Chondrocyte (in vitro differentiated cells): ENCODE results near the gene SYT15. TPM values are rescaled to one million over a fixed set of nuclear protein-coding genes. Genes with fewer than 3 reads are reported as not detected.
"Not testable (repeated sequence)": the region's sequence is repeated elsewhere in the genome, so short reads cannot be mapped to it uniquely, and the experiment has no call there.

Experiments used
- DNase-seq: peaks from one replicate; pipeline ENCODE4 v3.0.0; 2021; ENCODE audit warnings: mixed read lengths, low spot score
- H3K27ac Mint-ChIP-seq: one replicate; pipeline ENCODE4 v1.8.0; 2021; ENCODE audit warnings: mild to moderate bottlenecking, moderate library complexity, mixed read lengths; ENCODE audit not compliant: unreplicated experiment
- H3K27me3 Mint-ChIP-seq: 2 replicates; pipeline ENCODE4 v1.8.0; 2021; ENCODE audit warnings: low read depth, mixed read lengths
- H3K36me3 Mint-ChIP-seq: 2 replicates; pipeline ENCODE4 v1.8.0; 2021; ENCODE audit warnings: low read depth, mixed read lengths
- H3K4me1 Mint-ChIP-seq: 2 replicates; pipeline ENCODE4 v1.8.0; 2021; ENCODE audit warnings: low read depth, mild to moderate bottlenecking, mixed read lengths
- H3K4me3 Mint-ChIP-seq: one replicate; pipeline ENCODE4 v1.8.0; 2021; ENCODE audit warnings: mild to moderate bottlenecking, moderate library complexity, mixed read lengths; ENCODE audit not compliant: unreplicated experiment
- H3K9me3 Mint-ChIP-seq: 2 replicates; pipeline ENCODE4 v1.8.0; 2021; ENCODE audit warnings: low read depth, mixed read lengths
- total RNA-seq: library from RNA; stranded (reverse); gene quantifications from 3 replicates; pipeline ENCODE4 v1.2.1, GENCODE V29; 2021
- TF ChIP-seq, protein P1 (sequence below): fragments of 200-600 bp; sonication (generic); IDR thresholded peaks from 2 replicates; pipeline ENCODE4 v1.5.0; 2021; ENCODE audit warnings: antibody characterized with exemption, mild to moderate bottlenecking, moderate library complexity

The SYT15 gene
- total RNA-seq, 1 donor from 2014 or later = 14.5 TPM

DNA sequence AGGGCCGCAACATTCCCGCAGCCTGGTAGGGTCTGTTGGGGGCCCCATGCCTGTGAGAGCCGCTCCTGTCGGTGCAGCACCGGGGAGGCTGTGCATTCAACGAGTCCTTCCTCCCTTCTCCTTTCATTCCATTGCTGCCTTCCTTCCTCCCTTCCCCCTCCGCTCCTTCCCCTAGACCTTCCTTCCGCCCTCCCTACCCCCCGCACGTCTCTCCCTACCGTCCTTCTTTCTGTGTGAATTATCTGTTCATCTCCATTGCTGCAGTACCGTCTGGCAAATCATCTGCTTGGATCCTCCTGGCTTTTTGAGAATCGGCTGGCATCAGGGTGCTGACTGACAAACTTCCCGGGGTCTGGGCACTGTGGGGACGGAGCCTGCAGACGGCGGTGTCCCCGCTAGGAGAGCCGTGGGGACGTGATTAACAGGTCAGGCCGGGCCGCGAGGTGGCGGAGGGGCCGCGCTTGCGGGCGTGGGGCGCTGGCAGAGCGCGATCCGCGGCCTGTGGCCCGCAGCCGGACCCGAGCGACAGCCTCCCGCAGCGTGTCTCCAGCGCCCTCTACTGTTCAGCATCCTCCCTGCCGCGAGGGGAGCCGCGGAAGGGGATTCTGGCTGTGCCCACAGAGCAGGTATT lies 18.8 kb downstream of the SYT15 start:
- H3K4me3 Mint-ChIP-seq = peak overlapping the region; percentile 65
- not testable (repeated sequence) for H3K9me3 Mint-ChIP-seq

DNA sequence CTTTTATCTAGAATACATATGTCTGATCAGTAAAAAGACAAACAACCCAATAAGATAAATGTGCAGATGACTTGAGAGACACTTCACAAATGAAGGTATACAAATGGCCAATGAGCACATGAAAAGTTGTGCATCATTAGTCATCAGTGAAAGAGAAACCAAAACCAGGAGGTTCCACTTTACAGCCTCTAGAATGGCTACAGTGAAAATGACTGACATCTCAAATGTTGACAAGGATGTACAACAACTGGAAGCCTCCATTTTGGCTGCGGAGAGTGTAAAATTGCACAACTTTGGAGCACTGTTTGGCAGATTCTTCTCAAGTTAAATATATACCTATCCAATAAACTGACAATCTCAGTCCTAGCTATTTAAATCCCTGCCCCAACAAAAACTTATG lies 21.6 kb downstream of the SYT15 start:
- H3K4me1 Mint-ChIP-seq, H3K4me3 Mint-ChIP-seq, DNase-seq, H3K27me3 Mint-ChIP-seq, H3K36me3 Mint-ChIP-seq, H3K27ac Mint-ChIP-seq, H3K9me3 Mint-ChIP-seq: not testable (repeated sequence)

More for the DNA sequence above, 18.8 kb downstream of the SYT15 start:
- TF ChIP-seq, protein P1, sequence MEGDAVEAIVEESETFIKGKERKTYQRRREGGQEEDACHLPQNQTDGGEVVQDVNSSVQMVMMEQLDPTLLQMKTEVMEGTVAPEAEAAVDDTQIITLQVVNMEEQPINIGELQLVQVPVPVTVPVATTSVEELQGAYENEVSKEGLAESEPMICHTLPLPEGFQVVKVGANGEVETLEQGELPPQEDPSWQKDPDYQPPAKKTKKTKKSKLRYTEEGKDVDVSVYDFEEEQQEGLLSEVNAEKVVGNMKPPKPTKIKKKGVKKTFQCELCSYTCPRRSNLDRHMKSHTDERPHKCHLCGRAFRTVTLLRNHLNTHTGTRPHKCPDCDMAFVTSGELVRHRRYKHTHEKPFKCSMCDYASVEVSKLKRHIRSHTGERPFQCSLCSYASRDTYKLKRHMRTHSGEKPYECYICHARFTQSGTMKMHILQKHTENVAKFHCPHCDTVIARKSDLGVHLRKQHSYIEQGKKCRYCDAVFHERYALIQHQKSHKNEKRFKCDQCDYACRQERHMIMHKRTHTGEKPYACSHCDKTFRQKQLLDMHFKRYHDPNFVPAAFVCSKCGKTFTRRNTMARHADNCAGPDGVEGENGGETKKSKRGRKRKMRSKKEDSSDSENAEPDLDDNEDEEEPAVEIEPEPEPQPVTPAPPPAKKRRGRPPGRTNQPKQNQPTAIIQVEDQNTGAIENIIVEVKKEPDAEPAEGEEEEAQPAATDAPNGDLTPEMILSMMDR = peak; percentile 63
- H3K27ac Mint-ChIP-seq = peak overlapping the region; percentile 54
- not testable (repeated sequence) for H3K27me3 Mint-ChIP-seq, H3K36me3 Mint-ChIP-seq, DNase-seq, H3K4me1 Mint-ChIP-seq

DNA sequence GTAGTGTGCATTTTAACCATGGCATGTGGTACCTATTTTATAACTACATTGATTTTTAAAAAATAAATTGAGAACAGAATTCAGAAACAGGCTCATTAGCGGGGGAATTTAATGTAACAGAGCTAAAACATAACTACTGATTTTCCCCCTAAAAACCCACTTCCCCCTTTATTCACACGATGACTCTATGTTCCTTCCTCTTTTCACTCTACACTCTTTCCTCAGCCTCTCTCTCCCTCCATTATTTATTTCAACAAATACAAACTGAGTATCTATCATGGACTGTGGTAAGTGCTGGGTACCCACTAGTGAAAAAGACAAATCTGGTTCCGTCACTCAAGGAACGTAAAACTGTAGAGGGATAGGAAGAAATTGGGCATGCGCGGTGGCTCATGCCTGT lies 36.6 kb downstream of the SYT15 start:
- H3K27me3 Mint-ChIP-seq, H3K27ac Mint-ChIP-seq, H3K36me3 Mint-ChIP-seq, H3K4me3 Mint-ChIP-seq, DNase-seq, H3K4me1 Mint-ChIP-seq, H3K9me3 Mint-ChIP-seq: not testable (repeated sequence)

DNA sequence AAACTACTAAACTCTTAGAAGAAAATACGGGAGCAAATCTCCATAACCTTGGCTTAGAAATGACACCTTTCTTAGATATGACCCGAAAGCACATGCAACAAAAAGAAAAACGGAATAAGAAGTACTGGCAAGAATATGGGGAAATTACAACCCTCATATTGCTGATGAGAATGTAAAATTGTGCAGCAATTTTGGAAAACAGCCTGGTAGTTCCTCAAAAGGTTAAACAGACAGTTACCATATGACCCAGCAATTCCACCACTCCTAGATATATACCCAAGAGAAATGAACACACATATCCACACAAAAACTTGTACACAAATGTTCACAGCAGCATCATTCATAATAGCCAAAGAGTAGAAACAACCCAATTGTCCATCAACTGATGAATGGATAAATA lies 37.3 kb downstream of the SYT15 start:
- H3K4me3 Mint-ChIP-seq, H3K9me3 Mint-ChIP-seq, H3K27ac Mint-ChIP-seq, H3K27me3 Mint-ChIP-seq, DNase-seq, H3K4me1 Mint-ChIP-seq, H3K36me3 Mint-ChIP-seq: not testable (repeated sequence)

DNA sequence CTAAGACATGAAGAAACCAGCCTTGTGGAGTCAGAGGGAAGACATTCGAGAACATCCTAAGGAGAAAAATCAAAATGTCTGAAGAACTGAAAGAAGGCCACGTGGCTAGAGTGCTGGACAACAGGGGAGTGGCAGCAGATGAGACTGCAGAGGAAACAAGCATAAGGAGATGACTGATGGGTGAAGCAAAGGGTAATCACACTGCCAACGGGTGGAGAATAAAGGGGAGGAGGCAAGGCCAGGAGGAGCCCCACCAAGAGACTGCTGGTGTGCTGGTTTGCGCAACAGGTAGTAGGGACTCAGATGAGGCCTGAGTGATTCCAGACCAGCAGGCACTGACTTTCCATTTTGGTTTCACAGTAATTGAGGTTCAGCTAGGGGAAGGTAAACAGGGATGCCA lies 38.2 kb downstream of the SYT15 start:
- not testable (repeated sequence) for DNase-seq, H3K27ac Mint-ChIP-seq, H3K4me3 Mint-ChIP-seq, H3K4me1 Mint-ChIP-seq, H3K36me3 Mint-ChIP-seq, H3K9me3 Mint-ChIP-seq, H3K27me3 Mint-ChIP-seq

DNA sequence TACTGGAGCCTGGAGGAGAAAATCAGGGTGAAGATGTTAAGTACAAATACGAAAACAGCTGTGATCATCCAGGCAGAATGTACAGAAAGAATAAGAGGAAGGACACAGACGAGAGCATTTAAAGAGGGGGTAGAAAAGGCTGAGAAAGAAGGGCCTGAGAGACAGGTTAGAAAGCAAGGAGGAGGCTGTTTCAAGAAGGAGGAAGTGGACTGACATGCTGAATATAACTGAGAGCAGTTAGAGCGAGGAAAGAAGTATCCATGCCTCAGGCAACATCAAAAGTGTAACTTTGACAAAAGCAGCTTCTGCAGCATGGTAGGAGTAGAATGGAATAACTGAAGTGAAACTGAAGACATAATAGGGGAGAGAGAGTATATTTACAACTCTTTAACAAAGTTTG lies 39.0 kb downstream of the SYT15 start:
- not testable (repeated sequence) for DNase-seq, H3K27ac Mint-ChIP-seq, H3K36me3 Mint-ChIP-seq, H3K27me3 Mint-ChIP-seq, H3K4me3 Mint-ChIP-seq, H3K4me1 Mint-ChIP-seq, H3K9me3 Mint-ChIP-seq

DNA sequence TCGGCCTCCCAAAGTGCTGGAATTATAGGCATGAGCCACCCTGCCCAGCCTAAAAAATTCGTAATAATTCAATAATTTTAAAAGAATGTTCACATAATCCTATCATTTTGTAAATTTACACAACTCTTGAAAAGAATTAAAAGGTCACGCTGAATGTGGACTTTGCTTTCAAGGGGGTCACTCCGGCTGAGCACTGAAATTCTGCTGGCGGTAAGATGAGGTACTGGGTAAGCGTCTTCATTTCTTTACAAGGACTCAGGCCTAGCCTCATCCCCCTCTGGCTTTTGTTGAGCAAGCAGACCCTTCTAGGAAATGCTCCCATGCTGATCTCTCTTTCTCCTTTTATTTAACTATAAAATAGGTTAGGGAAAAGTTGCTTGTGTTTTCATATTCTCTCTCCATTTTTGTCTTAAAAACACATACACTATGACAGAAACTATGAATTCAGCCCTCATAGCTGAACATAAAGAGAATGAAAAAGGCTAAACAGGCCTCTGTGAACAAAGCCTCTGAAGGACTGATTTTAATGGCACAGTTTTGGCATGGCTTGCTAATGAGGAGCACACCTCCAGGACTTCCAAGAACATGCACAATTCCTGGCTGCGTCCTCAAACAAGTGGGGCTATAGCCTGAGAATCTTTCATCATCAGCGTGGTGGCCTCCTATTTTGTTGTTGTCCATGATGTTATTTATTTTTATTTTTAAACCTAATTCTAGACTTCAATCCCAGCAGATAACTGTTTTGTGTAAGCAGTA lies 45.1 kb downstream of the SYT15 start:
- DNase-seq, H3K27ac Mint-ChIP-seq, H3K27me3 Mint-ChIP-seq, H3K9me3 Mint-ChIP-seq, H3K36me3 Mint-ChIP-seq, H3K4me1 Mint-ChIP-seq, H3K4me3 Mint-ChIP-seq: not testable (repeated sequence)

DNA sequence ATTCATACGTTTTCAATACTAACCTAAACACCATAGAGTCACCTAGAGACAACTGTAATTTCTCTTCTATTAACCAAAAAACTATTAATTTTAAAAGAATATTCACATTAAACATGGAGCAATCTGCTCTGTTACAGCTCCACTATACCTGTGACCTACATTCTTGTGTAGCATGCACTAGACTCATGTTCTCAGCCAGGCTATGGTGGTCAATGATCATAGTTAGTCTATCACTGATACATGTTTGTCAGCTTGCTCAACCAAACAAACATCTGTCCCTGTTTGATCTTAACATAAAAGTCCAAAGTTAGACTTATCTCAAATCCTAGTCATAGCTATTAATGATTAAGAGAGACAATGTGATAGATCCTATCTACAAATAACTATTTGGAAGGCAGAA lies 50.9 kb downstream of the SYT15 start:
- H3K4me1 Mint-ChIP-seq, H3K27me3 Mint-ChIP-seq, H3K4me3 Mint-ChIP-seq, H3K36me3 Mint-ChIP-seq, H3K9me3 Mint-ChIP-seq, DNase-seq, H3K27ac Mint-ChIP-seq: not testable (repeated sequence)

DNA sequence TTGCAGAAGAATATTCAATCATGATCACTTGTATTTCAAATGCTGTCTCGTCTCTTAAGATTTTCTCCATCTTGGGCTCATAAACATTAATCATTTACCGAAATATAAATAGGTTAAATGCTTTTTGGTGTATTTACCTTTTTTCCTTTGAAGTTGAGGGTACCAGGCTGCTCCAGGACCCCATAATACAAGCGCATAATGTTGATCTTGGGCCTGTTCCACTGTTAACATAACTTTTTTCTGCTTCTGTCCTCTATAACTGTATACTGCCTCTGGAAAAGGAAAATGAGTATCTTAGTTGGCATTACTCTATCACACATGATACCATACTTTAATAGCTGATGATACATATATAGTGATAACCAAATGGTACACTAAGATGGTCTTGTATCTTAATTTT lies 51.9 kb downstream of the SYT15 start:
- not testable (repeated sequence) for H3K9me3 Mint-ChIP-seq, H3K4me1 Mint-ChIP-seq, H3K36me3 Mint-ChIP-seq, H3K27me3 Mint-ChIP-seq, H3K27ac Mint-ChIP-seq, DNase-seq, H3K4me3 Mint-ChIP-seq

DNA sequence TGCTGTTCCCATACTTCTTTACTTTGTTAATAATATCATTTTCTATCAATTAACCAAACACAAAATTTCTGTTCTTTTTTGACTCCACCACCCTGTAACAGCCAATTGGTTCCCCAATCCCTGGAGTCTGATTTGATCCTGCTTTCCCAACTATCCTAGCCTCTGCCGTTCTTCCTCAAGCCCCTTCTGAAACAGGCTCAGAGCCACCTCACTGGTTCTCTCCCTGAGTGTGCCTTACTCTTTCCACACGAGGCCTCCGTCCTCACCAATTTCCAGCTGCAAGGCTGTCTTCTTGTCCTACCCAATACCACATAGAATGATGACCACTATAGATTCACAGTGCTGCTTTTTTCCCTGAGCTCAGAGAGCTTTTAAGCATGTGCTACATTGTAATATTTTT lies 52.8 kb downstream of the SYT15 start:
- DNase-seq, H3K9me3 Mint-ChIP-seq, H3K4me1 Mint-ChIP-seq, H3K27ac Mint-ChIP-seq, H3K27me3 Mint-ChIP-seq, H3K4me3 Mint-ChIP-seq, H3K36me3 Mint-ChIP-seq: not testable (repeated sequence)

DNA sequence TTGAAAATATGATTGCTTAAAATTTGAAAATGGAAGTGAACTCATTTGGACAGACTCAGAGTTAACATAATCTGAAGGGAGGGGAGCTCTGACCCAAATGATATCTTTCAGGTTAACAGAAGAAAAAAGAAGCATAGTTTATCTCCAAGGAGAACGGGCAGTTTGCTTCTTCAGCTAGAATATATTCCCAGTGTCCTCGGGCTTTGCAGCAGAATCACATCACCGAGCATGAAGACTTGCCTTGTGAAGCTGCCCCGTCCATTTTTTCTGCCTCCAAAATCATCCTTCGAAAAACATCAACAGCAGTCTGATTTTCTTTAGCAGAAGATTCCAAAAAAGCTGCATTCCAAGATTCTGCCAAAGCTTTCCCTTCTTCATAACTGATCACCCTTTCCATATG lies 55.8 kb downstream of the SYT15 start:
- not testable (repeated sequence) for H3K36me3 Mint-ChIP-seq, H3K4me1 Mint-ChIP-seq, H3K27me3 Mint-ChIP-seq, H3K27ac Mint-ChIP-seq, DNase-seq, H3K9me3 Mint-ChIP-seq
- peak overlapping the region; percentile 67 for H3K4me3 Mint-ChIP-seq

DNA sequence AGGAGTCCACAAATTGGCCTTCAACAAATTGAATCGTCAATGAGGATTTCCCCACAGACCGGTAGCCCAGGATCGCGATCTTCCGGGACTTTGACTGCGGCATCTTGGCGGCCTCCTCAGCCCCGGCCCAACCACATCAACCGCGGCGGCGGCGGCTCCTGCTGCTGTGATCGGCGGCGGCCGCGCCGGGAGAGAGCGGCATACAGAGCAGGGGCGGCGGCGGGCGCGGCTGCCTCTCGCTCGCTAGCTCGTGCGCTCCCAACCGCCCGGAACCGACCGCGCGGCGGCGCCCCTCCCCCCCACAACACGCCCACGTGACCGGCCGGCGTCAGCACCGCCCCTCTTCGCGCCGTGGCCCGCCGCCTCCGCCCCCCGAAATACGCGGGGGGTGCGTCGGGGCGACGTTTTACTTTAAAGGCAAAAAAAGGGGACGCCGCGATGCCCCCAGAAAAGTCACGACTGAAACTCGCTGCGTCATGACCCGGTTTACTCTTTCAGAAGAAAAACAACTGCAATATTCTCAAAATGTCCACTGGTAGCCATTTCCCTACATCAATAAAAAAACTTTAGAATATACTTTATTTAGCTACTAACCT lies 56.5 kb downstream of the SYT15 start:
- not testable (repeated sequence) for DNase-seq

More for the DNA sequence above, 56.5 kb downstream of the SYT15 start:
- H3K27me3 Mint-ChIP-seq, H3K9me3 Mint-ChIP-seq, H3K4me1 Mint-ChIP-seq, H3K36me3 Mint-ChIP-seq: not testable (repeated sequence)
- peak overlapping the region; percentile 74 for H3K27ac Mint-ChIP-seq
- H3K4me3 Mint-ChIP-seq = peak overlapping the region; percentile 50
